ENCODE results near the gene ADAMTSL1. TPM values are rescaled to one million over a fixed set of nuclear protein-coding genes. Genes with fewer than 3 reads are reported as not detected.

The ADAMTSL1 gene
- total and polyA plus RNA-seq, 9 of the 15 experiments (the other 6 are each of a cell fraction or from before 2014, with no cell fraction given), result 0.01 TPM; not detected in 8

GRCh38 chr9:18749711-18750110 lies 275.8 kb downstream of the ADAMTSL1 start (continued):
- TF ChIP-seq FOXP4 (CRISPR knock-in tag; IDR thresholded peaks at IDR 0.05; ENCODE audit: borderline replicate concordance) (no peak), EGR1 (conservative IDR thresholded peaks at IDR 0.05) (no peak)

GRCh38 chr9:18753904-18754303 lies 280.0 kb downstream of the ADAMTSL1 start:
- ChIA-PET CTCF (ENCODE audit: low intra/inter-chr PET ratio) (no interaction called here), POLR2A (no interaction called here)
- DNase-seq (ENCODE audit: extremely low read depth in 1 of 4, low spot score in 3 of 4) (no peak), FAIRE-seq (no peak), ATAC-seq (no peak)
- H3K36me3 ChIP-seq (ENCODE audit: control insufficient read depth, insufficient read depth, low read length), result no peaks in the 10 kb centered on the region
- no peak overlapping the region for H3K4me2 ChIP-seq (ENCODE audit: insufficient read depth, low read length)
- no peaks in the 10 kb centered on the region for H3K9me3 ChIP-seq (replicated peaks; ENCODE audit: control insufficient read depth, insufficient read depth, low read depth, low read length)
- no peak overlapping the region for H3K9ac ChIP-seq (ENCODE audit: insufficient read depth in 1 of 2, low read depth in 2 of 2, low read length in 2 of 2)
- no peak overlapping the region for H3K4me3 ChIP-seq
- peak; percentile 56 for TF ChIP-seq ZBTB40 (IDR thresholded peaks at IDR 0.05)
- TF ChIP-seq ZBTB40 (CRISPR knock-in tag; IDR thresholded peaks at IDR 0.05), result no peak
- no peak for TF ChIP-seq ATF1 (CRISPR knock-in tag; IDR thresholded peaks at IDR 0.05)
- no peak for TF ChIP-seq ATF1 (tag; IDR thresholded peaks at IDR 0.05)
- H3K27me3 ChIP-seq (ENCODE audit: control insufficient read depth in 2 of 2, insufficient read depth in 2 of 2, low read length in 2 of 2), result no peaks in the 10 kb centered on the region
- WGBS (ENCODE audit: insufficient coverage, low coverage, missing lambda C conversion rate), result 0% methylated on average over 4 of the region's 4 CpGs
- no peaks in the 10 kb centered on the region for H3K4me1 ChIP-seq (replicated peaks in 1 of 2; ENCODE audit: control insufficient read depth in 2 of 2, insufficient read depth in 2 of 2, low read length in 2 of 2)
- in situ Hi-C loops (cut with MboI), result no loop called here
- no TSS peak for BruUV-seq (replicated peaks)
- no peak overlapping the region for H2AFZ ChIP-seq (ENCODE audit: low read depth, low read length)
- no peaks in the 10 kb centered on the region for H3K9me1 ChIP-seq (ENCODE audit: control insufficient read depth, insufficient read depth, low read length)
- H3K27ac ChIP-seq (ENCODE audit: extremely low read depth, low read depth, low read length), result no peak overlapping the region
- no peaks in the 10 kb centered on the region for H3K79me2 ChIP-seq (ENCODE audit: control insufficient read depth, insufficient read depth, low read length)
- H4K20me1 ChIP-seq (replicated peaks; ENCODE audit: control insufficient read depth, insufficient read depth, low read length), result no peaks in the 10 kb centered on the region
- intact Hi-C loops (cut with micrococcal nuclease), result no loop called here

Data from K562 (cell line).